Cardiac muscle cell (in vitro differentiated cells and primary cell): ENCODE results near the gene LPAR6. TPM values are rescaled to one million over a fixed set of nuclear protein-coding genes. Genes with fewer than 3 reads are reported as not detected.
"Not testable (repeated sequence)": the region's sequence is repeated elsewhere in the genome, so short reads cannot be mapped to it uniquely, and the experiment has no call there.

Experiments
- DNase-seq, 2 donors: peaks; one replicate each; pipeline versions ENCODE4 v3.0.0 to v3.0.0-alpha.2; 2010 to 2017; ENCODE audit warnings: low read depth in 1 of 2, low spot score in 1 of 2
- H3K27ac ChIP-seq: fragments of 200-600 bp; sonication (generic); 2 replicates; pipeline ENCODE4 v1.5.1; 2016
- H3K27me3 ChIP-seq: fragments of 200-600 bp; sonication (generic); 2 replicates; pipeline ENCODE4 v1.6.0; 2016; ENCODE audit warnings: control low read depth
- H3K36me3 ChIP-seq: fragments of 200-600 bp; sonication (generic); 2 replicates; pipeline ENCODE4 v1.5.1; 2016; ENCODE audit warnings: control low read depth
- H3K4me1 ChIP-seq: fragments of 200-600 bp; sonication (generic); 2 replicates; pipeline ENCODE4 v1.8.1; 2017; ENCODE audit warnings: low read depth, mild to moderate bottlenecking, mixed run types
- H3K4me3 ChIP-seq: fragments of 200-600 bp; sonication (generic); 2 replicates; pipeline ENCODE4 v1.5.1; 2016; ENCODE audit warnings: mild to moderate bottlenecking
- H3K9me3 ChIP-seq: fragments of 200-600 bp; sonication (generic); 2 replicates; pipeline ENCODE4 v1.5.1; 2017; ENCODE audit warnings: low read depth, mild to moderate bottlenecking, control low read depth
- CTCF ChIP-seq: IDR thresholded peaks from 2 replicates; pipeline ENCODE4 v1.5.1; 2012; ENCODE audit warnings: low read depth, mild to moderate bottlenecking, low read length
- polyA plus RNA-seq: library from polyadenylated mRNA; unstranded; fragments of >200 nt; fragmentation: Nextera tagmentation; extraction: Ambion mirVana; gene quantifications from 2 replicates; pipeline ENCODE4 v1.2.1, GENCODE V29; 2016
- total RNA-seq: library from RNA; depleted of rRNA; stranded (reverse); fragments of >200 nt; gene quantifications from 2 replicates; pipeline ENCODE4 v1.2.3, GENCODE V29; 2016

LPAR6 gene
- total and polyA plus RNA-seq, 2 experiments from 2014 or later: 0.45 to 1.5 TPM

DNA sequence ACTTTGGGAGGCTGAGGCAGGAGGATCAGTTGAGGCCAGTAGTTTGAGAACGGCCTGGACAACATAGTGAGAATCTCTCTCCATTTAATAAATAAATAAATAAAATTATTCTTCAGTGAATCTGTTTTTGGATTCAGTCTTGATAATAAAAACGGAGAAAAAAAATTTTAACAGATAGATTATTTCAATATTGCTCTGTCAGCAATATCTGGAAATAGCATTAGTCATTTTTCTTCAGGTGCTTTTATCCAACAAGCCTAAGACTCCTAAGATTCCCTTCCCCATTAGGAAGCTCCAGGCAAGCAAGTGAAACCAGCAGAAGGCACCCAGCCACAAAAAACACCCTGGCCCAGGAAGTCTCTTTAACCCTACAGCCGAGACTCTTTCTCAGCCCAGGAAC, 21.3 kb upstream of the LPAR6 start:
- TF ChIP-seq CTCF: no peak
- H3K36me3 ChIP-seq: no peaks in the 10 kb centered on the region

DNA sequence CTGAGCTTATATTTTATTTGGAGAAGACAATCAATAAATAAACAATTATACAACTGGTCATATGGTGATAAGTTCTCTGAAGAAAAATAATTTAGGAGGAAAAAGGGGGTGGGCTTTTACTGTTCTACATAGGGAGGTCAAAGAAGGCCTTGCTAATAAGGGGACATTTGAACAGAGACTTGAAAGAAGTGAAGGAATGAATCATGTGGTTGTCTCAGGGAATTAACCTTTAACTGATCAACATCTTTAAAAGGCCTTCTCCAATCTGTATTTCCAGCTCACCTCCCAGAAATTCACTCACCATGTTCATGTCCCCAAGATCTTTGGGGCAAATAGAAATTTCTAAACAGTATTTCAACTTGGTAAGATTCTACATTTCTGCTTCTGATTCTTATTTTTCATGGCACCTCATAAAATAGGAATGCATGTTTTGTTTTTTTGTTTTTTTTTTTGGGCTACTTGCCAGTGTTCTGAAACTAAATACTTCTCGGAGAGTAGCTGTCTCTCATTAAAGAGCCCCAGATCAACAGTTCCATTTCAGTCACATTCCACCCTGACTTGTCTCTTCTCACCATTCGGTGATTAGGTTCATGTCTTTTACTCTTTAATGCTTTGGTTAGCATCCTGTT, 19.2 kb upstream of the LPAR6 start:
- Histone ChIP-seq H3K4me3 (no peak overlapping the region), H3K4me1 (peaks cover 16% of the 10 kb centered on the region), H3K27ac (peak overlapping the region; percentile 37), H3K27me3 (no peaks in the 10 kb centered on the region), H3K36me3 (no peaks in the 10 kb centered on the region), H3K9me3 (no peaks in the 10 kb centered on the region)
- peak in 1 of 2 donors; percentile 54 for DNase-seq
- no peak for TF ChIP-seq CTCF

More for the DNA sequence above, 21.3 kb upstream of the LPAR6 start:
- no peaks in the 10 kb centered on the region for H3K9me3 ChIP-seq
- H3K27me3 ChIP-seq: no peaks in the 10 kb centered on the region
- no peak for DNase-seq
- peaks cover 30% of the 10 kb centered on the region for H3K4me1 ChIP-seq
- no peak overlapping the region for H3K27ac ChIP-seq
- no peak overlapping the region for H3K4me3 ChIP-seq

GRCh38 chr13:48431431-48431830, 18.5 kb upstream of the LPAR6 start:
- peak in 1 of 2 donors; percentile 37 for DNase-seq
- Histone ChIP-seq H3K4me3 (no peak overlapping the region), H3K36me3 (no peaks in the 10 kb centered on the region), H3K27ac (peak overlapping the region; percentile 37), H3K27me3 (no peaks in the 10 kb centered on the region), H3K9me3 (no peaks in the 10 kb centered on the region), H3K4me1 (peaks cover 9% of the 10 kb centered on the region)
- no peak for TF ChIP-seq CTCF

GRCh38 chr13:48429886-48430285, 17.0 kb upstream of the LPAR6 start:
- TF ChIP-seq CTCF: no peak
- Histone ChIP-seq H3K4me3 (no peak overlapping the region), H3K27ac (no peak overlapping the region)

GRCh38 chr13:48429036-48429435, 16.1 kb upstream of the LPAR6 start:
- TF ChIP-seq CTCF: no peak
- H3K4me1 ChIP-seq: peaks cover 9% of the 10 kb centered on the region

More at GRCh38 chr13:48429886-48430285, 17.0 kb upstream of the LPAR6 start:
- Histone ChIP-seq H3K9me3 (no peaks in the 10 kb centered on the region), H3K4me1 (peaks cover 9% of the 10 kb centered on the region), H3K27me3 (no peaks in the 10 kb centered on the region), H3K36me3 (no peaks in the 10 kb centered on the region)
- DNase-seq: no peak

DNA sequence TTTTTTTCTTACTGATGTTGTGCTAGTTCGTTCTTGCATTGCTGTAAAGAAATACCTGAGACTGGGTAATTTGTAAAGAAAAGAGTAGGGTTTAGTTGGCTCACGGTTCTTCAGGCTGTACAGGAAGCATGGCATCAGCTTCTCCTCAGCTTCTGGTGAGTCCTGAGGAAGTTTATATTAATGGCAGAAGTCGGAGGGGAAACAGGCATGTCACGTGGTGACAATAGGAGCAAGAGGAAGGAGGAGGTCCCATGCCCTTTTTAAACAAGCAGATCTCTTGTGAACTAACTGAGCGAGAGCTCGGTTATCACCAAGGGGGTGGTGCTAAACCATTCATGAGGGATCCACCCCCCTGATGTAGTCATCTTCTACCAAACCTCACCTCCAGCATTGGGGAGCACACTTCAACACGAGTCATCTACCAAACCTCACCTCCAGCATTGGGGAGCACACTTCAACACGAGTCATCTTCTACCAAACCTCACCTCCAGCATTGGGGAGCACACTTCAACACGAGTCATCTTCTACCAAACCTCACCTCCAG, 13.9 kb upstream of the LPAR6 start:
- H3K4me3 ChIP-seq, H3K9me3 ChIP-seq, H3K27me3 ChIP-seq, DNase-seq, H3K36me3 ChIP-seq, H3K4me1 ChIP-seq: not testable (repeated sequence)
- peak overlapping the region; percentile 17 for H3K27ac ChIP-seq

More at GRCh38 chr13:48429036-48429435, 16.1 kb upstream of the LPAR6 start:
- DNase-seq: no peak
- Histone ChIP-seq H3K27ac (no peak overlapping the region), H3K9me3 (no peaks in the 10 kb centered on the region), H3K36me3 (no peaks in the 10 kb centered on the region), H3K4me3 (no peak overlapping the region), H3K27me3 (no peaks in the 10 kb centered on the region)
